ENCODE measurements around the gene DUSP3. TPM values are rescaled to one million over a fixed set of nuclear protein-coding genes. Genes with fewer than 3 reads are reported as not detected.

Gene DUSP3
- total RNA-seq, 1 experiment from 2014 or later = 16.9 TPM

DNA sequence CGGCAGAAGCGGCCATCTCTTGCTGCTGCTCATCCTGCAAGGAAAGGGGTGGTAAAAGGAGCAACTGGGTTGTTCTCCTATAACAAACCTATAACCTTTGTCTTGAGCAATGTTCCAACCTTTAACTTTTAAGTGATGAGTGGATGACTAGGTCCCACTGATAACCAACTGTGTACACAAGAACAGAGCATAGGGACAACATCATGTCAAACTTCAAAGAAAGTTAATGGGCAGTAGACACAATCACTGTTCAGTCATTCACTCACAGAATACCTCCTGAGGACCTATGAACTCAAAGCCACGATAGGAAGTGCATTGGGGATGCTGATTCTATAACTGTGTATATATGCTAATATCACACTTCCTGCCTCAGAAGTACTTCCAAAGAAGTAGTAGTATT is 23.1 kb upstream of the DUSP3 start:
- Histone ChIP-seq H3T11ph (ENCODE audit: low read length) (no peak overlapping the region), H3K56ac (ENCODE audit: insufficient read length, low read depth, low read length) (no peak overlapping the region)

More for the DNA sequence above, 23.1 kb upstream of the DUSP3 start:
- Mint-ChIP-seq H3K4me1 (peaks cover 33% of the 10 kb centered on the region in 2 experiments), H3K9me3 (peaks cover 17 to 19% of the 10 kb centered on the region in 2 experiments; a peak in 4 of 5 replicates), H3K4me3 (no peak overlapping the region), H3K27me3 (ENCODE audit: low read depth) (peaks cover 7% of the 10 kb centered on the region), H3K27ac (no peak overlapping the region), H3K36me3 (ENCODE audit: insufficient read depth in 1 of 3, low read depth in 3 of 3) (peaks cover 2 to 4% (median 4%) of the 10 kb centered on the region in 3 experiments; a peak in 5 of 7 replicates)
- H3K4me2 ChIP-seq (ENCODE audit: insufficient read depth, insufficient read length, low read length) = no peak overlapping the region
- no CpG with 5 or more reads among the region's 3 CpGs for WGBS (ENCODE audit: extremely low coverage, insufficient read length, low lambda C conversion rate)
- no peak overlapping the region for H2AK5ac ChIP-seq (ENCODE audit: insufficient read length, low read length)
- no peak overlapping the region for H3K18ac ChIP-seq (ENCODE audit: insufficient read length, low read depth, low read length)
- no peaks in the 10 kb centered on the region for H4K20me1 ChIP-seq (ENCODE audit: control insufficient read depth, insufficient read depth, insufficient read length)
- H4K5ac ChIP-seq (ENCODE audit: insufficient read length, low read depth, low read length) = no peak overlapping the region
- no peak overlapping the region for H4K91ac ChIP-seq (ENCODE audit: insufficient read length, low read depth, low read length)
- no peaks in the 10 kb centered on the region for H3K79me2 ChIP-seq (ENCODE audit: insufficient read depth, low read length)
- TF ChIP-seq, protein P1, sequence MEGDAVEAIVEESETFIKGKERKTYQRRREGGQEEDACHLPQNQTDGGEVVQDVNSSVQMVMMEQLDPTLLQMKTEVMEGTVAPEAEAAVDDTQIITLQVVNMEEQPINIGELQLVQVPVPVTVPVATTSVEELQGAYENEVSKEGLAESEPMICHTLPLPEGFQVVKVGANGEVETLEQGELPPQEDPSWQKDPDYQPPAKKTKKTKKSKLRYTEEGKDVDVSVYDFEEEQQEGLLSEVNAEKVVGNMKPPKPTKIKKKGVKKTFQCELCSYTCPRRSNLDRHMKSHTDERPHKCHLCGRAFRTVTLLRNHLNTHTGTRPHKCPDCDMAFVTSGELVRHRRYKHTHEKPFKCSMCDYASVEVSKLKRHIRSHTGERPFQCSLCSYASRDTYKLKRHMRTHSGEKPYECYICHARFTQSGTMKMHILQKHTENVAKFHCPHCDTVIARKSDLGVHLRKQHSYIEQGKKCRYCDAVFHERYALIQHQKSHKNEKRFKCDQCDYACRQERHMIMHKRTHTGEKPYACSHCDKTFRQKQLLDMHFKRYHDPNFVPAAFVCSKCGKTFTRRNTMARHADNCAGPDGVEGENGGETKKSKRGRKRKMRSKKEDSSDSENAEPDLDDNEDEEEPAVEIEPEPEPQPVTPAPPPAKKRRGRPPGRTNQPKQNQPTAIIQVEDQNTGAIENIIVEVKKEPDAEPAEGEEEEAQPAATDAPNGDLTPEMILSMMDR (conservative IDR thresholded peaks at IDR 0.05) = no peak
- H2AFZ ChIP-seq (ENCODE audit: low read length) = no peak overlapping the region
- H2BK120ac ChIP-seq (ENCODE audit: low read depth, low read length, poor library complexity, severe bottlenecking) = no peak overlapping the region
- H2BK15ac ChIP-seq (ENCODE audit: low read depth, low read length) = no peak overlapping the region
- no peaks in the 10 kb centered on the region for H3K9me3 ChIP-seq (ENCODE audit: control insufficient read depth, low read depth, low read length)
- H4K8ac ChIP-seq (replicated peaks; ENCODE audit: insufficient read length, low read depth, low read length) = no peak overlapping the region
- H3K14ac ChIP-seq (ENCODE audit: insufficient read depth, low read length) = no peak overlapping the region
- H3K23ac ChIP-seq (ENCODE audit: insufficient read length, low read depth, low read length) = no peak overlapping the region
- H3K23me2 ChIP-seq (ENCODE audit: insufficient read length, low read depth, low read length, poor library complexity, severe bottlenecking) = no peaks in the 10 kb centered on the region
- no peak overlapping the region for H3K4ac ChIP-seq (ENCODE audit: low read depth, low read length)
- no peaks in the 10 kb centered on the region for H3K79me1 ChIP-seq (ENCODE audit: insufficient read depth, low read depth, low read length, poor library complexity, severe bottlenecking)
- no peak overlapping the region for H2BK5ac ChIP-seq (ENCODE audit: insufficient read length, low read length)
- DNase-seq = no peak
- H2BK12ac ChIP-seq (ENCODE audit: insufficient read length, low read depth, low read length) = no peak overlapping the region
- H3K4me1 ChIP-seq (ENCODE audit: insufficient read depth, low read length) = peaks cover 13% of the 10 kb centered on the region; the same call in 1 of the 2 replicates
- H2BK20ac ChIP-seq (ENCODE audit: low read depth, low read length, poor library complexity, severe bottlenecking) = no peak overlapping the region
- no peak overlapping the region for H3K9ac ChIP-seq (ENCODE audit: extremely low read depth, insufficient read length, low read length)
- H3K27ac ChIP-seq (ENCODE audit: insufficient read length, low read depth, low read length) = no peak overlapping the region
- H3K27me3 ChIP-seq (ENCODE audit: insufficient read depth, low read length) = no peaks in the 10 kb centered on the region
